ENCODE results near the gene KDM1B.

KDM1B gene

DNA sequence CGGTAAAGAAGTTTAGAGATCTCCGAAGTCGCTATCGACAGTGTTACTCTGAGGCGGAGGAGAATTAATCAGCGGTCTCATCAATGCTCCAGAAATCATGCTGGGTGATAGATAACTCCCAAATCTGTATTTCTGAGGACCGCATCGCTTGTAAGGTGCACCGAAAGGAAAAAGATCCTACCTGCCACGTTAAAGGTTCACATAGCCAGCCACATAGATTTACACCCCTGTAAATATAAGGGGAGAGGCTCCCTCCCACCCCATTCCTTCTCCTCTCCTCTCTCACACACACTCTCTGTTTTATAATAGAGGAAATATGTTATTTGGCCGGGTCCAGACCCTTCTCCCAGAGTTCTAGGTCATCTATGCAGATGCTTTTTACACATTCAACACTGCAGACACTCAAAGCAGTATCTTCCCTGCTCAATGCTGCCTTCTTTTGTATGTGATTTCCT is 109.7 kb downstream of the KDM1B start:
- TF ChIP-seq CEBPB (IDR thresholded peaks at IDR 0.05) = no peak
- no peak for TF ChIP-seq CREB1 (IDR thresholded peaks at IDR 0.05; ENCODE audit: low read depth)
- no peak for TF ChIP-seq YY1 (IDR thresholded peaks at IDR 0.05; ENCODE audit: low read depth)
- TF ChIP-seq, protein P1, sequence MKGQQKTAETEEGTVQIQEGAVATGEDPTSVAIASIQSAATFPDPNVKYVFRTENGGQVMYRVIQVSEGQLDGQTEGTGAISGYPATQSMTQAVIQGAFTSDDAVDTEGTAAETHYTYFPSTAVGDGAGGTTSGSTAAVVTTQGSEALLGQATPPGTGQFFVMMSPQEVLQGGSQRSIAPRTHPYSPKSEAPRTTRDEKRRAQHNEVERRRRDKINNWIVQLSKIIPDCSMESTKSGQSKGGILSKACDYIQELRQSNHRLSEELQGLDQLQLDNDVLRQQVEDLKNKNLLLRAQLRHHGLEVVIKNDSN (IDR thresholded peaks at IDR 0.05) = no peak
- TF ChIP-seq FOXM1 (IDR thresholded peaks at IDR 0.05; ENCODE audit: borderline replicate concordance, low read depth) = no peak
- no peak for TF ChIP-seq EP300 (IDR thresholded peaks at IDR 0.05; ENCODE audit: borderline replicate concordance)
- no peak for TF ChIP-seq ZBTB7A (IDR thresholded peaks at IDR 0.05; ENCODE audit: low read depth)
- TF ChIP-seq NFIC (IDR thresholded peaks at IDR 0.05) = no peak
- TF ChIP-seq, protein P2, sequence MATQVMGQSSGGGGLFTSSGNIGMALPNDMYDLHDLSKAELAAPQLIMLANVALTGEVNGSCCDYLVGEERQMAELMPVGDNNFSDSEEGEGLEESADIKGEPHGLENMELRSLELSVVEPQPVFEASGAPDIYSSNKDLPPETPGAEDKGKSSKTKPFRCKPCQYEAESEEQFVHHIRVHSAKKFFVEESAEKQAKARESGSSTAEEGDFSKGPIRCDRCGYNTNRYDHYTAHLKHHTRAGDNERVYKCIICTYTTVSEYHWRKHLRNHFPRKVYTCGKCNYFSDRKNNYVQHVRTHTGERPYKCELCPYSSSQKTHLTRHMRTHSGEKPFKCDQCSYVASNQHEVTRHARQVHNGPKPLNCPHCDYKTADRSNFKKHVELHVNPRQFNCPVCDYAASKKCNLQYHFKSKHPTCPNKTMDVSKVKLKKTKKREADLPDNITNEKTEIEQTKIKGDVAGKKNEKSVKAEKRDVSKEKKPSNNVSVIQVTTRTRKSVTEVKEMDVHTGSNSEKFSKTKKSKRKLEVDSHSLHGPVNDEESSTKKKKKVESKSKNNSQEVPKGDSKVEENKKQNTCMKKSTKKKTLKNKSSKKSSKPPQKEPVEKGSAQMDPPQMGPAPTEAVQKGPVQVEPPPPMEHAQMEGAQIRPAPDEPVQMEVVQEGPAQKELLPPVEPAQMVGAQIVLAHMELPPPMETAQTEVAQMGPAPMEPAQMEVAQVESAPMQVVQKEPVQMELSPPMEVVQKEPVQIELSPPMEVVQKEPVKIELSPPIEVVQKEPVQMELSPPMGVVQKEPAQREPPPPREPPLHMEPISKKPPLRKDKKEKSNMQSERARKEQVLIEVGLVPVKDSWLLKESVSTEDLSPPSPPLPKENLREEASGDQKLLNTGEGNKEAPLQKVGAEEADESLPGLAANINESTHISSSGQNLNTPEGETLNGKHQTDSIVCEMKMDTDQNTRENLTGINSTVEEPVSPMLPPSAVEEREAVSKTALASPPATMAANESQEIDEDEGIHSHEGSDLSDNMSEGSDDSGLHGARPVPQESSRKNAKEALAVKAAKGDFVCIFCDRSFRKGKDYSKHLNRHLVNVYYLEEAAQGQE (IDR thresholded peaks at IDR 0.05; ENCODE audit: low read depth) = no peak
- TF ChIP-seq EGR1 (IDR thresholded peaks at IDR 0.05) = no peak
- TF ChIP-seq TAF1 (IDR thresholded peaks at IDR 0.05; ENCODE audit: low read depth) = no peak

DNA sequence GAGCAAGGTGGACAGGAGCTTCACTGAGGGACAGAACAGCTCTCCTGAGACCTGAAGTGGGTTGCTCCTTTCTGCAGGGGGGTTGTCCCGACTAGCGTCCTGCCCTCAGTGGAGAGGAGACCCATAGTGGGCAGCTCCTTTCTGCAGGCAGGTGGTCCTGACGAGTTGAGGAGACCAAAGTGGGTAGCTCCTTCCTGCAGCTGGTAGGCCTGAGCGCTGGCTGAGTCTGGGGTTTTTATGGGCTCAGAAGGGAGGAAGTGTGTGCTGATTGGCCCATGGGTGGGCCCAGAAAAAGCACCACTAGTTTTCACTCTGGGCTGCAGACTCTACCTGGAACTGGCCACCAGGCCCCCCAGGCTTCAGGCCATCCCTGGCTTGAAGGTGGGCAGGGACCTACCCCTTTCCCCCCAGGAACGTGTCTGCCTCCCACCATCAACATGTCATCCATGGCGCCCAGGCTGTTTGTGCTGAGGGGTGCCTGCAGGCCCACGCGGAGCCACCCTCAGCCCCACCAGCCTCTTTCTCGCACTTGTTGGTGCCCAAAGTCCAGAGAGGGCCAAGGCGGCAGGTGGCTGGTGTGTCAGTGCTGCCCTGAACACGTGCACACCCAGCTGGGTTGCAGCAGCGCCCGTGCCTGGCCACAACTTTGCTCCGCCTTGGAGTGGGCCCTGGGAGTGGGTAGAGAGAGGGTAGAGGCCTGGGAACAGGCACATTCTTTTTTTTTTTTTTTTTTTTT is 110.7 kb downstream of the KDM1B start:
- TF ChIP-seq, protein P3, sequence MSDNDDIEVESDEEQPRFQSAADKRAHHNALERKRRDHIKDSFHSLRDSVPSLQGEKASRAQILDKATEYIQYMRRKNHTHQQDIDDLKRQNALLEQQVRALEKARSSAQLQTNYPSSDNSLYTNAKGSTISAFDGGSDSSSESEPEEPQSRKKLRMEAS (IDR thresholded peaks at IDR 0.05) = no peak
- TF ChIP-seq CEBPB (IDR thresholded peaks at IDR 0.05) (no peak), EP300 (IDR thresholded peaks at IDR 0.05; ENCODE audit: borderline replicate concordance) (no peak), EGR1 (IDR thresholded peaks at IDR 0.05) (no peak), YY1 (IDR thresholded peaks at IDR 0.05; ENCODE audit: low read depth) (no peak), NFIC (IDR thresholded peaks at IDR 0.05) (no peak), RAD21 (IDR thresholded peaks at IDR 0.05; ENCODE audit: low read depth) (no peak), ZBTB7A (IDR thresholded peaks at IDR 0.05; ENCODE audit: low read depth) (no peak), TAF1 (IDR thresholded peaks at IDR 0.05; ENCODE audit: low read depth) (no peak), TEAD4 (IDR thresholded peaks at IDR 0.05) (no peak), FOXM1 (IDR thresholded peaks at IDR 0.05; ENCODE audit: borderline replicate concordance, low read depth) (no peak), TCF12 (IDR thresholded peaks at IDR 0.05; ENCODE audit: low read depth) (no peak), CREB1 (IDR thresholded peaks at IDR 0.05; ENCODE audit: low read depth) (no peak)
- TF ChIP-seq, protein P2 (IDR thresholded peaks at IDR 0.05; ENCODE audit: low read depth) = no peak
- TF ChIP-seq, protein P1 (IDR thresholded peaks at IDR 0.05) = no peak

DNA sequence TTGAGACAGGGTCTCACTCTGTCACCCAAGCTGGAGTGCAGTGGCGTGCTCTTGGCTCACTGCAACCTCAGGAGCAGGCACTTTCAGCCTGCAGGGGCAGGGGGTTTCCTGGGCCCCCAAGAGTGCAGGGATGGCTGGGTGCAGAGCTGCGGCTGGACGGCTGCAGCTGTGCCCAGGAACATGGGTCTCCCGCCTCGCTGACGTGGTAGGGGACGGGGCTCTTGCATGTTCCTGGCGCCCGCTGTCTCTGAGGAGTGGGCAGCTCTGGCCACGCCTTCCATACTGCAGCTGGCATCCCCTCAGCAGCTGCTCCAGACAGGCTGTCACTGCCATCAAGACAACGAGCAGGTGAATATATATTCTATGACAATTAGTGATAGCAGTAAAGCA is 111.3 kb downstream of the KDM1B start:
- TF ChIP-seq EGR1 (IDR thresholded peaks at IDR 0.05) (no peak), ZBTB7A (IDR thresholded peaks at IDR 0.05; ENCODE audit: low read depth) (no peak), EP300 (IDR thresholded peaks at IDR 0.05; ENCODE audit: borderline replicate concordance) (no peak), FOXM1 (IDR thresholded peaks at IDR 0.05; ENCODE audit: borderline replicate concordance, low read depth) (no peak), TCF12 (IDR thresholded peaks at IDR 0.05; ENCODE audit: low read depth) (no peak), TAF1 (IDR thresholded peaks at IDR 0.05; ENCODE audit: low read depth) (no peak), CEBPB (IDR thresholded peaks at IDR 0.05) (no peak), NFIC (IDR thresholded peaks at IDR 0.05) (no peak), YY1 (IDR thresholded peaks at IDR 0.05; ENCODE audit: low read depth) (no peak), TEAD4 (IDR thresholded peaks at IDR 0.05) (no peak), RAD21 (IDR thresholded peaks at IDR 0.05; ENCODE audit: low read depth) (no peak), CREB1 (IDR thresholded peaks at IDR 0.05; ENCODE audit: low read depth) (no peak)
- TF ChIP-seq, protein P1 (IDR thresholded peaks at IDR 0.05) = no peak
- TF ChIP-seq, protein P2 (IDR thresholded peaks at IDR 0.05; ENCODE audit: low read depth) = no peak
- TF ChIP-seq, protein P3 (IDR thresholded peaks at IDR 0.05) = no peak
